Gastroesophageal sphincter (tissue), 4 donors: ENCODE measurements around the gene EIF4E3. TPM values are rescaled to one million over a fixed set of nuclear protein-coding genes. Genes with fewer than 3 reads are reported as not detected.

Experiments
- ATAC-seq: fragments of 150-250 bp; one replicate; pipeline ENCODE4 v1.9.1; 2016; ENCODE audit warnings: mild to moderate bottlenecking, moderate library complexity
- H3K27ac ChIP-seq, 4 donors: fragments of 200-600 bp; sonication (generic) in 3 of 4; 1 replicate in 3 of 4; 2 replicates in 1 of 4; pipeline ENCODE4 v1.5.1; 2016 to 2019
- H3K27me3 ChIP-seq: fragments of 200-600 bp; sonication (generic); one replicate; pipeline ENCODE4 v1.5.1; 2019
- H3K36me3 ChIP-seq, 2 donors: fragments of 200-600 bp; sonication (generic); one replicate each; pipeline ENCODE4 v1.5.1; 2019; ENCODE audit warnings: control low read depth in 1 of 2
- H3K4me1 ChIP-seq, 3 donors: fragments of 200-600 bp; sonication (generic); 1 replicate in 2 of 3; 2 replicates in 1 of 3; pipeline ENCODE4 v1.5.1; 2016 to 2019; ENCODE audit warnings: control low read depth in 2 of 3
- H3K4me3 ChIP-seq, 2 donors: fragments of 200-600 bp; sonication (generic); one replicate each; pipeline ENCODE4 v1.5.1; 2019; ENCODE audit warnings: mild to moderate bottlenecking in 1 of 2, moderate library complexity in 1 of 2
- H3K9me3 ChIP-seq, 3 donors: fragments of 200-600 bp; sonication (generic); one replicate each; pipeline ENCODE4 v1.5.1; 2017 to 2019; ENCODE audit warnings: control low read depth in 2 of 3
- EP300 ChIP-seq: sonication (generic); formaldehyde crosslinking; IDR thresholded peaks from one replicate; pipeline ENCODE4 v1.6.1; 2017; ENCODE audit warnings: antibody characterized with exemption, mild to moderate bottlenecking
- POLR2A ChIP-seq, 2 donors: fragments of 450-650 bp; IDR thresholded peaks; one replicate each; pipeline ENCODE4 v1.6.1; 2017; ENCODE audit warnings: antibody characterized with exemption in 2 of 2, mild to moderate bottlenecking in 2 of 2, moderate library complexity in 1 of 2
- POLR2AphosphoS5 ChIP-seq: sonication (generic); formaldehyde crosslinking; IDR thresholded peaks from one replicate; pipeline ENCODE4 v1.6.1; 2017; ENCODE audit warnings: antibody characterized with exemption
- WGBS, 2 donors: methylation state at CpG; one replicate each; pipeline ENCODE4 v1.1.5; 2018; ENCODE audit warnings: low coverage in 1 of 2; 5-methylcytosine and 5-hydroxymethylcytosine counted together
- total RNA-seq, 4 donors: library from RNA; depleted of rRNA; stranded (reverse); fragments of >200 nt; gene quantifications; one replicate each; pipeline ENCODE4 v1.1.0, GENCODE V29; 2016
- TF ChIP-seq, protein P1 (sequence below), 4 experiments: fragments of 200-600 bp in 2 of 4; fragments of 450-650 bp in 2 of 4; sonication (generic) in 1 of 4; IDR thresholded peaks; one replicate each; pipeline ENCODE4 v1.5.1; 2017 to 2019; ENCODE audit warnings: antibody characterized with exemption in 4 of 4, mild to moderate bottlenecking in 2 of 4, moderate library complexity in 2 of 4

The EIF4E3 gene
- total RNA-seq, 4 donors from 2014 or later = 28.8 to 55.8 (median 41.6) TPM

DNA sequence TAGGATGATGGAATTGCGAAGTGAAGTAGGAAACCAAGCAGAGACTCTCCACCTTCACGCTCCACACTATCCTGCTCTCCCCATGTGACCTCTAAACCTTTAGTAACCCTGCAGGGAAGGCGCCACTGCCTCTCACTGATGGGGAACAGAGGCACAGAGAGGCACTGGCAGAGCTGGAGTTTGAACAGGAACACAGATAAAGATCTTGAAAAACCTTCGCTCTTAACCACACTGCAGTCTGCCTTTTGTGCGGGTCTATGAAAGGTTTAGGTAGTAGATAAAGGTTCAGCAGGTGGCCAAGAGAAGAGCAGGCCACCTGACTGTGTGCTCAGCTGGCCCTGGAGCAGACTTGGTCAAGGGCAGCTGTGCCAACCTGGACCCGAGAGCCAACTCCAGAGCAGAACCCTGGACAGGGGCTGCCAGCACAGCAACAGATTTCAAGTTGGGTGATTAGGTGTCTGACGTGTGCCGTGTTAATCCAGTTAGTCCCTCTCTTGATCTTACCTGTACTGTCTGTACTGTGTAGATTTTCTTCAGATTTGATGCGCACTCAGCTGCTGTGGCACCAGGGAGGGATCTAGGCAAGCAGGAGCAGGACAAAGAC lies 15.2 kb downstream of the EIF4E3 start:
- peaks cover 0 to 40% of the 10 kb centered on the region in 2 donors for H3K36me3 ChIP-seq
- H3K27ac ChIP-seq = no peak overlapping the region
- H3K27me3 ChIP-seq = no peaks in the 10 kb centered on the region
- ATAC-seq = no peak
- 78 to 100% methylated on average over 3 to 6 of the region's 9 CpGs for WGBS, 2 donors
- no peaks in the 10 kb centered on the region for H3K9me3 ChIP-seq
- H3K4me3 ChIP-seq = no peak overlapping the region
- H3K4me1 ChIP-seq = peaks cover 0 to 26% (median 0%) of the 10 kb centered on the region in 3 donors
- TF ChIP-seq EP300 (no peak), POLR2AphosphoS5 (no peak), POLR2A (IDR thresholded peaks at IDR 0.05) (no peak)
- TF ChIP-seq, protein P1, sequence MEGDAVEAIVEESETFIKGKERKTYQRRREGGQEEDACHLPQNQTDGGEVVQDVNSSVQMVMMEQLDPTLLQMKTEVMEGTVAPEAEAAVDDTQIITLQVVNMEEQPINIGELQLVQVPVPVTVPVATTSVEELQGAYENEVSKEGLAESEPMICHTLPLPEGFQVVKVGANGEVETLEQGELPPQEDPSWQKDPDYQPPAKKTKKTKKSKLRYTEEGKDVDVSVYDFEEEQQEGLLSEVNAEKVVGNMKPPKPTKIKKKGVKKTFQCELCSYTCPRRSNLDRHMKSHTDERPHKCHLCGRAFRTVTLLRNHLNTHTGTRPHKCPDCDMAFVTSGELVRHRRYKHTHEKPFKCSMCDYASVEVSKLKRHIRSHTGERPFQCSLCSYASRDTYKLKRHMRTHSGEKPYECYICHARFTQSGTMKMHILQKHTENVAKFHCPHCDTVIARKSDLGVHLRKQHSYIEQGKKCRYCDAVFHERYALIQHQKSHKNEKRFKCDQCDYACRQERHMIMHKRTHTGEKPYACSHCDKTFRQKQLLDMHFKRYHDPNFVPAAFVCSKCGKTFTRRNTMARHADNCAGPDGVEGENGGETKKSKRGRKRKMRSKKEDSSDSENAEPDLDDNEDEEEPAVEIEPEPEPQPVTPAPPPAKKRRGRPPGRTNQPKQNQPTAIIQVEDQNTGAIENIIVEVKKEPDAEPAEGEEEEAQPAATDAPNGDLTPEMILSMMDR (IDR thresholded peaks at IDR 0.05) = no peak

DNA sequence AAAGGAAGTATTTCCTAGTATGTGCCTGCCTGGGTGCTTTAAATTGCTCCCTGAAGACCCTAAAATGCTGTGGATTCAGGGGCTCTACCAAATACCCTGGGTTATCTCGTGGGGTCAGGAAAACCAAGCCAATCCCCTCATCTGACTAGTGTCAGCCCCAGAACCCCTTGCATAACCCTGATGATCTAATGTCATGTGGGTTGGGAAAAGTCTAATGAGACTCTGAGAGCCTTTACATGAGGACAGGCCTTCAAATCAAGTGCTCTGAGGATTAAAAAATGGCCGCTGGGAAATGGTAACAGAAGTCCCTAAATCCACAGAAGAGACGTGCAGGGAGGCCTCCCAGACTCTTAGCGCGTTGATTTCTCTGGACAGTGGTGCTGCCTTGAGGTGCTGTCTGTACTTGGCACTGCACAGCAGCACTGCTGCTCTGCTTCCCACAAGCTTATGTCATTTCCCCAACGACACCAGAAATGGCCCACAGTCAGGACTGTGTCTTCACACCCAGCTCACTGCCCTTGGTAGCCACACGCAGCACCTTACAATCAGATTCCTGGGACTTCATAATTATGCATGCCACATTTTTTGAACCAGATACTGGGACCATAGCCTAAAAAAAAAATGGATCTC lies 16.6 kb downstream of the EIF4E3 start:
- Histone ChIP-seq H3K4me1 (peaks cover 0 to 25% (median 0%) of the 10 kb centered on the region in 3 donors), H3K36me3 (peaks cover 0 to 40% of the 10 kb centered on the region in 2 donors), H3K27me3 (no peaks in the 10 kb centered on the region), H3K27ac (no peak overlapping the region), H3K9me3 (no peaks in the 10 kb centered on the region), H3K4me3 (no peak overlapping the region)
- 50 to 66% methylated on average over 2 to 7 of the region's 7 CpGs for WGBS, 2 donors
- TF ChIP-seq POLR2AphosphoS5 (no peak), EP300 (no peak), POLR2A (IDR thresholded peaks at IDR 0.05) (no peak)
- TF ChIP-seq, protein P1 (IDR thresholded peaks at IDR 0.05) = no peak
- ATAC-seq = no peak

DNA sequence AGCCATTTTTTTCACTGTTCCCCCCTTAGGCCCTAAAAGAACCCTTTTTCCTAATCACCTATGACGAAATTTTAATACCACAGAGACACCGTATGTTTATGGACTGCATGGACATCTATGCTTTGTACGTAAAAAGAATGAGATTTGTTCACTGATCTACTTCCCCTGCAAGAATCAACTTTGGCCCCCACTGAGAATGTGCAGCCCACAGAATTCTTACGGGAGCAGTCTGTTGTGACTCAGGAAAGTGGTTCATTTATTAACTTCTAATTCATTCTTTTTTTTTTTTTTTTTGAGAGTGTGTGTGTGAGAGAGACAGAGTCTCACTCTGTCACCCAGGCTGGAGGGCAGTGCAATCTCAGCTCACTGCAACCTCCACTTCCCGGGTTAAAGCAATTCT lies 17.6 kb downstream of the EIF4E3 start:
- no peak for ATAC-seq

DNA sequence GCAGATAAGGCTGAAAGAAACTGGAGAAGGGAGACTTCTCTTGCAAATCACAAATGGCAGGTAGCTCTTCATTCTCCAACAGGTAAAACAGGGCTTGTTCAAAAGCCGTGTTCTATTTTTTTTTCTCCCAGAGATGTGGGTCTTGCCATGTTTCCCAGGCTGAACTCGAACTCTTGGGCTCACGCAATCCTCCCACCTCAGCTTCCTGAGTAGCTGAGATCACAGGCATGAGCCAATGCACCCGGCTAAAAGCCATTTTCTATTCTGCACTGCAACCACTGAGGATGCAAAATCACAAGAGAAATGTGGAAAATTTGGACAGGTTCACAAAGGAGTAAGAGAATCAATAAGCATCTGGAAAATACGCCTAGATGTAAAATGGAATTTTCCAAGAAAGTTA lies 19.5 kb downstream of the EIF4E3 start:
- 80 to 96% methylated on average over 2 to 3 of the region's 5 CpGs for WGBS, 2 donors
- H3K27me3 ChIP-seq = no peaks in the 10 kb centered on the region
- H3K4me3 ChIP-seq = no peak overlapping the region
- ATAC-seq = no peak
- peaks cover 0 to 40% of the 10 kb centered on the region in 2 donors for H3K36me3 ChIP-seq
- peaks cover 0 to 24% (median 0%) of the 10 kb centered on the region in 3 donors for H3K4me1 ChIP-seq
- TF ChIP-seq POLR2AphosphoS5 (no peak), POLR2A (IDR thresholded peaks at IDR 0.05) (no peak), EP300 (no peak)
- TF ChIP-seq, protein P1 (IDR thresholded peaks at IDR 0.05) = no peak
- no peaks in the 10 kb centered on the region for H3K9me3 ChIP-seq
- H3K27ac ChIP-seq = no peak overlapping the region

More for the DNA sequence above, 17.6 kb downstream of the EIF4E3 start:
- peaks cover 0 to 31% (median 0%) of the 10 kb centered on the region in 3 donors for H3K4me1 ChIP-seq
- no peak overlapping the region for H3K4me3 ChIP-seq
- peaks cover 0 to 40% of the 10 kb centered on the region in 2 donors for H3K36me3 ChIP-seq
- H3K9me3 ChIP-seq = no peaks in the 10 kb centered on the region
- no peaks in the 10 kb centered on the region for H3K27me3 ChIP-seq
- TF ChIP-seq, protein P1 (IDR thresholded peaks at IDR 0.05) = no peak
- no peak for TF ChIP-seq EP300
- TF ChIP-seq POLR2A (IDR thresholded peaks at IDR 0.05) = no peak
- TF ChIP-seq POLR2AphosphoS5 = no peak
- WGBS, 2 donors = 79 to 92% methylated on average over 3 to 5 of the region's 5 CpGs
- H3K27ac ChIP-seq = no peak overlapping the region

DNA sequence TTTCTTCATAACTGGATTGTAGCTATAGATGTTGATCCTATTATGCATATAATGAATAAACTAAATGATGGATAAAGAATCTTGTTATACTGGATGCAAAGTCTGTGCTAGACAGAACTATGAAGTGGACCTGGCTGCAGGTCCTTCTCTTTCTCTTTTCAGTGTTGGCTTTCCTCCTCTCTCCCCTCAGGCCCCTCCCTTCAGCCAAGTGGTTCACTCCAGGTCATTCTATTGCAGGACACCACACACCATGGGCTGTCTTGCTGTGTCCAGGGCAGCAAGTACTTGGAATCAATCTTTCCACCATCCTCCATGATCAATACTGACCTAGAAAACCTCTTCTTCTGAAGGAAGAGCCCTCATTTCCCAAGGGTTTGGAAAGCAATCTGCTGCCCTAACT lies 20.3 kb downstream of the EIF4E3 start:
- H3K36me3 ChIP-seq = peaks cover 0 to 36% of the 10 kb centered on the region in 2 donors
- TF ChIP-seq EP300 (no peak), POLR2AphosphoS5 (no peak)
- TF ChIP-seq, protein P1 (IDR thresholded peaks at IDR 0.05) = no peak
- no peaks in the 10 kb centered on the region for H3K9me3 ChIP-seq
- no peak for ATAC-seq
- peaks cover 0 to 17% (median 0%) of the 10 kb centered on the region in 3 donors for H3K4me1 ChIP-seq
- no peak overlapping the region for H3K27ac ChIP-seq
- H3K4me3 ChIP-seq = no peak overlapping the region
- H3K27me3 ChIP-seq = no peaks in the 10 kb centered on the region
